GM12892 (cell line): Measurements from ENCODE around the gene SERPINC1. TPM values are rescaled to one million over a fixed set of nuclear protein-coding genes. Genes with fewer than 3 reads are reported as not detected.
"Not testable (repeated sequence)": the region's sequence is repeated elsewhere in the genome, so short reads cannot be mapped to it uniquely, and the experiment has no call there.

Experiments
- DNase-seq: peaks from one replicate; pipeline ENCODE4 v3.0.0; 2011; ENCODE audit not compliant: insufficient read length
- FAIRE-seq: peaks from 2 replicates; lab custom pipeline; 2011; peaks lifted over from hg19 to GRCh38; lab: Jason Lieb, UNC
- POLR2A ChIP-seq: IDR thresholded peaks from 2 replicates; pipeline ENCODE4 v1.6.1; 2011; ENCODE audit warnings: low read depth, low read length, control low read depth
- POLR2AphosphoS5 ChIP-seq: IDR thresholded peaks from 2 replicates; pipeline ENCODE4 v1.6.1; 2011; ENCODE audit warnings: low read depth, low read length, control low read depth
- TAF1 ChIP-seq: IDR thresholded peaks from 2 replicates; pipeline ENCODE4 v1.6.1; 2011; ENCODE audit warnings: low read depth, mild to moderate bottlenecking, control low read depth, low read length, borderline replicate concordance
- polyA plus RNA-seq: library from polyadenylated mRNA; unstranded; fragments of >200 nt; gene quantifications from one replicate; pipeline ENCODE4 v1.2.1, GENCODE V29; 2012; ENCODE audit warnings: missing spikeins, inconsistent platforms; ENCODE audit not compliant: missing spikeins

The SERPINC1 gene
- not detected for polyA plus RNA-seq

GRCh38 chr1:173917149-173917548 is at the start of gene SERPINC1:
TSS of gene SERPINC1 (minus strand) at chr1:173917327. CDS start at chr1:173917259, 68 bp downstream.
- no peak for FAIRE-seq
- TF ChIP-seq TAF1 (no peak), POLR2A (no peak), POLR2AphosphoS5 (no peak)
- DNase-seq = no peak

GRCh38 chr1:173965896-173966295 is 48.8 kb upstream of the SERPINC1 start:
- DNase-seq, FAIRE-seq: not testable (repeated sequence)

- FAIRE-seq = no peak
Measured at GRCh38 chr1:173963477-173963876, 46.4 kb upstream of the SERPINC1 start.

GRCh38 chr1:173960625-173961024 is 43.5 kb upstream of the SERPINC1 start:
- DNase-seq (no peak), FAIRE-seq (no peak)
- TF ChIP-seq POLR2A (no peak), POLR2AphosphoS5 (no peak), TAF1 (no peak)

More at GRCh38 chr1:173963477-173963876, 46.4 kb upstream of the SERPINC1 start:
- no peak for DNase-seq
- TF ChIP-seq TAF1 (no peak), POLR2AphosphoS5 (no peak)

GRCh38 chr1:173954179-173954578 is 37.1 kb upstream of the SERPINC1 start:
- DNase-seq (no peak), FAIRE-seq (no peak)
- no peak for TF ChIP-seq POLR2A
- TF ChIP-seq POLR2AphosphoS5 = no peak
- no peak for TF ChIP-seq TAF1

GRCh38 chr1:173948594-173948993 is 31.5 kb upstream of the SERPINC1 start:
- no peak for FAIRE-seq
- TF ChIP-seq TAF1 (no peak), POLR2A (no peak), POLR2AphosphoS5 (no peak)
- DNase-seq = no peak

- no peak for DNase-seq
- TF ChIP-seq TAF1 = no peak
- TF ChIP-seq POLR2A = no peak
- no peak for TF ChIP-seq POLR2AphosphoS5
- no peak for FAIRE-seq
Measured at GRCh38 chr1:173946380-173946921, 29.3 kb upstream of the SERPINC1 start.

- TF ChIP-seq POLR2AphosphoS5 (no peak), POLR2A (no peak), TAF1 (no peak)
- FAIRE-seq (no peak), DNase-seq (no peak)
Measured at GRCh38 chr1:173937062-173937461, 19.9 kb upstream of the SERPINC1 start.

GRCh38 chr1:173934440-173934839 is 17.3 kb upstream of the SERPINC1 start:
- FAIRE-seq (no peak), DNase-seq (no peak)

GRCh38 chr1:173930541-173930940 is 13.4 kb upstream of the SERPINC1 start:
- DNase-seq, FAIRE-seq: not testable (repeated sequence)

More at GRCh38 chr1:173934440-173934839, 17.3 kb upstream of the SERPINC1 start:
- no peak for TF ChIP-seq TAF1
- no peak for TF ChIP-seq POLR2A
- no peak for TF ChIP-seq POLR2AphosphoS5

- no peak for FAIRE-seq
- no peak for DNase-seq
- TF ChIP-seq TAF1 (no peak), POLR2AphosphoS5 (no peak), POLR2A (no peak)
Measured at GRCh38 chr1:173925306-173926242, 8.4 kb upstream of the SERPINC1 start.

GRCh38 chr1:173920861-173921260 is 3.7 kb upstream of the SERPINC1 start:
- FAIRE-seq (no peak), DNase-seq (no peak)
- no peak for TF ChIP-seq TAF1
- TF ChIP-seq POLR2A = no peak
